Measurements from ENCODE around the gene EHMT1.

Gene EHMT1

GRCh38 chr9:137789295-137789895, 170.6 kb downstream of the EHMT1 start:
- no peaks in the 10 kb centered on the region for H3K9me3 ChIP-seq (ENCODE audit: low read length)

GRCh38 chr9:137791947-137792346, 173.1 kb downstream of the EHMT1 start:
- Histone ChIP-seq H3K9ac (ENCODE audit: low read length) (no peak overlapping the region), H3K9me3 (ENCODE audit: low read length) (no peaks in the 10 kb centered on the region), H3K9me2 (ENCODE audit: low read depth, low read length) (no peaks in the 10 kb centered on the region), H3K79me2 (ENCODE audit: insufficient read depth, low read length) (no peaks in the 10 kb centered on the region), H3K36me3 (ENCODE audit: insufficient read depth, low read length) (peaks cover 95% of the 10 kb centered on the region), H3K4me2 (ENCODE audit: low read length) (no peak overlapping the region), H3F3A (ENCODE audit: insufficient read depth, low read length) (no peaks in the 10 kb centered on the region), H3K4me1 (ENCODE audit: insufficient read depth, low read length, severe bottlenecking) (no peaks in the 10 kb centered on the region), H2AFZ (ENCODE audit: low read length) (no peak overlapping the region), H3K27me3 (ENCODE audit: insufficient read depth, low read length) (no peaks in the 10 kb centered on the region), H3K27ac (ENCODE audit: low read depth, low read length, poor library complexity, severe bottlenecking) (no peak overlapping the region), H3K4me3 (ENCODE audit: low read depth, low read length, poor library complexity, severe bottlenecking) (no peak overlapping the region), H4K20me1 (ENCODE audit: insufficient read depth, low read length) (no peaks in the 10 kb centered on the region)
- TF ChIP-seq EZH2 (IDR thresholded peaks at IDR 0.05; ENCODE audit: borderline replicate concordance, low read length) (no peak), CTCF (IDR thresholded peaks at IDR 0.05; ENCODE audit: low read length) (no peak)

More at GRCh38 chr9:137789295-137789895, 170.6 kb downstream of the EHMT1 start:
- TF ChIP-seq CTCF (IDR thresholded peaks at IDR 0.05; ENCODE audit: low read length): no peak
- Histone ChIP-seq H3F3A (ENCODE audit: insufficient read depth, low read length) (no peaks in the 10 kb centered on the region), H3K27me3 (ENCODE audit: insufficient read depth, low read length) (no peaks in the 10 kb centered on the region), H3K9me2 (ENCODE audit: low read depth, low read length) (no peaks in the 10 kb centered on the region), H3K4me3 (ENCODE audit: low read depth, low read length, poor library complexity, severe bottlenecking) (no peak overlapping the region), H2AFZ (ENCODE audit: low read length) (no peak overlapping the region), H4K20me1 (ENCODE audit: insufficient read depth, low read length) (no peaks in the 10 kb centered on the region), H3K27ac (ENCODE audit: low read depth, low read length, poor library complexity, severe bottlenecking) (no peak overlapping the region), H3K4me2 (ENCODE audit: low read length) (no peak overlapping the region), H3K36me3 (ENCODE audit: insufficient read depth, low read length) (peaks cover 97% of the 10 kb centered on the region), H3K4me1 (ENCODE audit: insufficient read depth, low read length, severe bottlenecking) (no peaks in the 10 kb centered on the region), H3K9ac (ENCODE audit: low read length) (no peak overlapping the region), H3K79me2 (ENCODE audit: insufficient read depth, low read length) (no peaks in the 10 kb centered on the region)

GRCh38 chr9:137793196-137793841, 174.5 kb downstream of the EHMT1 start:
- Histone ChIP-seq H3K9me3 (ENCODE audit: low read length) (no peaks in the 10 kb centered on the region), H3F3A (ENCODE audit: insufficient read depth, low read length) (no peaks in the 10 kb centered on the region), H3K36me3 (ENCODE audit: insufficient read depth, low read length) (peaks cover 94% of the 10 kb centered on the region), H4K20me1 (ENCODE audit: insufficient read depth, low read length) (no peaks in the 10 kb centered on the region), H3K4me1 (ENCODE audit: insufficient read depth, low read length, severe bottlenecking) (no peaks in the 10 kb centered on the region), H2AFZ (ENCODE audit: low read length) (no peak overlapping the region), H3K27me3 (ENCODE audit: insufficient read depth, low read length) (no peaks in the 10 kb centered on the region), H3K27ac (ENCODE audit: low read depth, low read length, poor library complexity, severe bottlenecking) (no peak overlapping the region), H3K4me2 (ENCODE audit: low read length) (no peak overlapping the region), H3K9me2 (ENCODE audit: low read depth, low read length) (no peaks in the 10 kb centered on the region), H3K79me2 (ENCODE audit: insufficient read depth, low read length) (no peaks in the 10 kb centered on the region), H3K4me3 (ENCODE audit: low read depth, low read length, poor library complexity, severe bottlenecking) (no peak overlapping the region), H3K9ac (ENCODE audit: low read length) (no peak overlapping the region)
- TF ChIP-seq EZH2 (IDR thresholded peaks at IDR 0.05; ENCODE audit: borderline replicate concordance, low read length) (no peak), CTCF (IDR thresholded peaks at IDR 0.05; ENCODE audit: low read length) (no peak)

Data from OCI-LY1 (cell line).